ENCODE data around the gene MRTFB. TPM values are rescaled to one million over a fixed set of nuclear protein-coding genes. Genes with fewer than 3 reads are reported as not detected.

The MRTFB gene
- total RNA-seq, 1 experiment from 2014 or later: 71.5 TPM

GRCh38 chr16:14304891-14305460 lies 233.9 kb downstream of the MRTFB start:
- POLR2A ChIA-PET (ENCODE audit: unreplicated experiment): interaction anchor here (0.6 to 0.7 kb wide), 3 partner anchors 59 to 268 kb away, joined by 3 to 6 read pairs (median 4); no protein-coding TSS in a partner anchor
- peaks cover 10% of the 10 kb centered on the region; the same call in 1 of the 2 replicates for H3K36me3 ChIP-seq (ENCODE audit: low read depth)
- H4K20me1 ChIP-seq (ENCODE audit: insufficient read depth): no peaks in the 10 kb centered on the region
- H3K4me1 ChIP-seq (replicated peaks; ENCODE audit: insufficient read depth): peaks cover 49% of the 10 kb centered on the region
- H3K79me2 ChIP-seq (ENCODE audit: low read depth): peaks cover 84% of the 10 kb centered on the region
- H3F3A ChIP-seq (ENCODE audit: insufficient read depth, low read depth): peaks cover 42% of the 10 kb centered on the region
- no peak for DNase-seq
- peak overlapping the region; percentile 100 for H3K4me2 ChIP-seq
- no TSS peak for BruUV-seq (replicated peaks)
- intact Hi-C loops (cut with micrococcal nuclease; ENCODE audit: unreplicated experiment): loop anchor here (5.0 kb wide), 1 partner anchor 182 kb away; no protein-coding TSS in a partner anchor
- peak overlapping the region; percentile 96 for H3K4me3 ChIP-seq
- no peaks in the 10 kb centered on the region for H3K27me3 ChIP-seq (ENCODE audit: insufficient read depth, low read depth)
- TF ChIP-seq, protein P1, sequence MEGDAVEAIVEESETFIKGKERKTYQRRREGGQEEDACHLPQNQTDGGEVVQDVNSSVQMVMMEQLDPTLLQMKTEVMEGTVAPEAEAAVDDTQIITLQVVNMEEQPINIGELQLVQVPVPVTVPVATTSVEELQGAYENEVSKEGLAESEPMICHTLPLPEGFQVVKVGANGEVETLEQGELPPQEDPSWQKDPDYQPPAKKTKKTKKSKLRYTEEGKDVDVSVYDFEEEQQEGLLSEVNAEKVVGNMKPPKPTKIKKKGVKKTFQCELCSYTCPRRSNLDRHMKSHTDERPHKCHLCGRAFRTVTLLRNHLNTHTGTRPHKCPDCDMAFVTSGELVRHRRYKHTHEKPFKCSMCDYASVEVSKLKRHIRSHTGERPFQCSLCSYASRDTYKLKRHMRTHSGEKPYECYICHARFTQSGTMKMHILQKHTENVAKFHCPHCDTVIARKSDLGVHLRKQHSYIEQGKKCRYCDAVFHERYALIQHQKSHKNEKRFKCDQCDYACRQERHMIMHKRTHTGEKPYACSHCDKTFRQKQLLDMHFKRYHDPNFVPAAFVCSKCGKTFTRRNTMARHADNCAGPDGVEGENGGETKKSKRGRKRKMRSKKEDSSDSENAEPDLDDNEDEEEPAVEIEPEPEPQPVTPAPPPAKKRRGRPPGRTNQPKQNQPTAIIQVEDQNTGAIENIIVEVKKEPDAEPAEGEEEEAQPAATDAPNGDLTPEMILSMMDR (conservative IDR thresholded peaks at IDR 0.05): no peak
- TF ChIP-seq EZH2 (IDR thresholded peaks at IDR 0.05; ENCODE audit: low read depth): no peak
- CTCF ChIA-PET: interaction anchor here (0.5 to 0.7 kb wide), 4 partner anchors 11 to 1119 kb away, joined by 3 to 7 read pairs (median 4); no protein-coding TSS in a partner anchor
- H3K9me3 ChIP-seq (ENCODE audit: insufficient read depth, low read depth): no peaks in the 10 kb centered on the region
- no peaks in the 10 kb centered on the region for H3K9me2 ChIP-seq (ENCODE audit: insufficient read depth)
- H3K27ac ChIP-seq: peak overlapping the region; percentile 99
- H2AFZ ChIP-seq: no peak overlapping the region

DNA sequence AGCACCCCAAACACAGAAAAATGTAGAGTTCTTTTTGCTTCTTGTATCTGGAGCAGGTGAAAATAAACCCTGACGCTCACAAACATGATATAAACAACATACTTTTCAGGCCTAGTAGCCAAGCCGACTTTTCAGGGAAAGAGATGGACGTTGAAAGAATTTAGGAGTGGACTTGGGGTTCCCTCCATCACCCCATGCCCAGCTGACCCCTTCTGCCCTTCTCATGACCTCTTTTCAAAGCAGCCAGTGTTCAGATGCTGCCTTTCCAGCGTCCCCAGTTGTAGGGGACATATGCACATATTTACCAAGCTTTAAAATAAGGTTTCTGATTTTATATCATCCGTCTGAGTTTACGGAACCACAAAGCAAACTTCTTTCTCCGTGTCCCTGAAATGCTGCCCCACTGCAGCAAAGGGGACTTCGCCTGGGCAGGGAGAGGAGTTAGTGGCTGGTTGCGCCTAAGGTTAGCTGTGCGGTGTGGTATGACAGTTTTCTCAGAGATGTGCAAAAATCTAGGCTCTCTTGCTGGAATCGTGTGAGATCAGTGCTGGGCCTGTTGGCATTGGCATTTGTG lies 235.5 kb downstream of the MRTFB start:
- no peaks in the 10 kb centered on the region for H3K9me2 ChIP-seq (ENCODE audit: insufficient read depth)
- H3K4me2 ChIP-seq: peak overlapping the region; percentile 100
- no peak for DNase-seq
- intact Hi-C loops (cut with micrococcal nuclease; ENCODE audit: unreplicated experiment): no loop called here
- H3K9me3 ChIP-seq (ENCODE audit: insufficient read depth, low read depth): no peaks in the 10 kb centered on the region
- BruUV-seq (replicated peaks): no TSS peak
- peaks cover 64% of the 10 kb centered on the region for H3K4me1 ChIP-seq (replicated peaks; ENCODE audit: insufficient read depth)
- no peaks in the 10 kb centered on the region for H4K20me1 ChIP-seq (ENCODE audit: insufficient read depth)
- POLR2A ChIA-PET (ENCODE audit: unreplicated experiment): interaction anchor here (0.9 kb wide), 1 partner anchor 263 kb away, joined by 9 read pairs; no protein-coding TSS in a partner anchor
- CTCF ChIA-PET: no interaction called here
- H3K36me3 ChIP-seq (ENCODE audit: low read depth): peaks cover 10% of the 10 kb centered on the region; the same call in 1 of the 2 replicates
- peaks cover 97% of the 10 kb centered on the region for H3K79me2 ChIP-seq (ENCODE audit: low read depth)
- H2AFZ ChIP-seq: no peak overlapping the region
- peaks cover 47% of the 10 kb centered on the region for H3F3A ChIP-seq (ENCODE audit: insufficient read depth, low read depth)
- TF ChIP-seq EZH2 (IDR thresholded peaks at IDR 0.05; ENCODE audit: low read depth): no peak
- TF ChIP-seq, protein P1 (conservative IDR thresholded peaks at IDR 0.05): no peak
- peak overlapping the region; percentile 99 for H3K27ac ChIP-seq
- H3K27me3 ChIP-seq (ENCODE audit: insufficient read depth, low read depth): no peaks in the 10 kb centered on the region
- peak overlapping the region; percentile 96 for H3K4me3 ChIP-seq

GRCh38 chr16:14307059-14307526 lies 236.0 kb downstream of the MRTFB start:
- BruUV-seq (replicated peaks): no TSS peak
- Histone ChIP-seq H3F3A (ENCODE audit: insufficient read depth, low read depth) (peaks cover 49% of the 10 kb centered on the region), H3K36me3 (ENCODE audit: low read depth) (peaks cover 10% of the 10 kb centered on the region; the same call in 1 of the 2 replicates), H2AFZ (no peak overlapping the region), H3K4me2 (peak overlapping the region; percentile 100), H3K4me3 (peak overlapping the region; percentile 96), H3K79me2 (ENCODE audit: low read depth) (peaks cover 100% of the 10 kb centered on the region), H3K9me2 (ENCODE audit: insufficient read depth) (no peaks in the 10 kb centered on the region), H3K4me1 (replicated peaks; ENCODE audit: insufficient read depth) (peaks cover 69% of the 10 kb centered on the region), H3K27ac (peak overlapping the region; percentile 99), H3K27me3 (ENCODE audit: insufficient read depth, low read depth) (no peaks in the 10 kb centered on the region), H3K9me3 (ENCODE audit: insufficient read depth, low read depth) (no peaks in the 10 kb centered on the region), H4K20me1 (ENCODE audit: insufficient read depth) (no peaks in the 10 kb centered on the region)
- intact Hi-C loops (cut with micrococcal nuclease; ENCODE audit: unreplicated experiment): no loop called here
- CTCF ChIA-PET: no interaction called here
- POLR2A ChIA-PET (ENCODE audit: unreplicated experiment): interaction anchor here (0.7 kb wide), 1 partner anchor 29 kb away, joined by 3 read pairs; no protein-coding TSS in a partner anchor
- DNase-seq: no peak
- no peak for TF ChIP-seq EZH2 (IDR thresholded peaks at IDR 0.05; ENCODE audit: low read depth)
- TF ChIP-seq, protein P1 (conservative IDR thresholded peaks at IDR 0.05): no peak

All from PC-9 (cell line).